ENCODE results near the gene TMEM95.
A peak's percentile ranks its signal among the peaks of the same experiment; 100 is the strongest.
"Not testable (repeated sequence)": the region's sequence is repeated elsewhere in the genome, so short reads cannot be mapped to it uniquely, and the experiment has no call there.

The TMEM95 gene

GRCh38 chr17:7363311-7363710 is 8.4 kb downstream of the TMEM95 start:
- no peak overlapping the region for H3K4me3 ChIP-seq (ENCODE audit: control insufficient read depth, low read depth, low read length)
- DNase-seq (ENCODE audit: low read depth): peak; percentile 38
- TF ChIP-seq CTCF (conservative IDR thresholded peaks at IDR 0.05; ENCODE audit: control insufficient read depth, insufficient read depth, low read depth, low read length): no peak

GRCh38 chr17:7365963-7366362 is 11.0 kb downstream of the TMEM95 start:
- DNase-seq (ENCODE audit: low read depth); H3K4me3 ChIP-seq (ENCODE audit: control insufficient read depth, low read depth, low read length): not testable (repeated sequence)

GRCh38 chr17:7367083-7367482 is 12.1 kb downstream of the TMEM95 start:
- DNase-seq (ENCODE audit: low read depth): no peak
- H3K4me3 ChIP-seq (ENCODE audit: control insufficient read depth, low read depth, low read length): no peak overlapping the region
- TF ChIP-seq CTCF (conservative IDR thresholded peaks at IDR 0.05; ENCODE audit: control insufficient read depth, insufficient read depth, low read depth, low read length): no peak

GRCh38 chr17:7367918-7368598 is 13.1 kb downstream of the TMEM95 start:
- no peak for TF ChIP-seq CTCF (conservative IDR thresholded peaks at IDR 0.05; ENCODE audit: control insufficient read depth, insufficient read depth, low read depth, low read length)
- DNase-seq (ENCODE audit: low read depth): no peak

GRCh38 chr17:7368599-7368994 is 13.6 kb downstream of the TMEM95 start:
- DNase-seq (ENCODE audit: low read depth); H3K4me3 ChIP-seq (ENCODE audit: control insufficient read depth, low read depth, low read length): not testable (repeated sequence)

More at GRCh38 chr17:7367918-7368598, 13.1 kb downstream of the TMEM95 start:
- H3K4me3 ChIP-seq (ENCODE audit: control insufficient read depth, low read depth, low read length): no peak overlapping the region

- H3K4me3 ChIP-seq (ENCODE audit: control insufficient read depth, low read depth, low read length): no peak overlapping the region
- no peak for DNase-seq (ENCODE audit: low read depth)
- no peak for TF ChIP-seq CTCF (conservative IDR thresholded peaks at IDR 0.05; ENCODE audit: control insufficient read depth, insufficient read depth, low read depth, low read length)
Observed at GRCh38 chr17:7369825-7370224, 14.9 kb downstream of the TMEM95 start.

- H3K4me3 ChIP-seq (ENCODE audit: control insufficient read depth, low read depth, low read length): no peak overlapping the region
- no peak for TF ChIP-seq CTCF (conservative IDR thresholded peaks at IDR 0.05; ENCODE audit: control insufficient read depth, insufficient read depth, low read depth, low read length)
- DNase-seq (ENCODE audit: low read depth): no peak
Observed at GRCh38 chr17:7370853-7371252, 15.9 kb downstream of the TMEM95 start.

GRCh38 chr17:7374353-7374752 is 19.4 kb downstream of the TMEM95 start:
- no peak for DNase-seq (ENCODE audit: low read depth)
- H3K4me3 ChIP-seq (ENCODE audit: control insufficient read depth, low read depth, low read length): no peak overlapping the region
- no peak for TF ChIP-seq CTCF (conservative IDR thresholded peaks at IDR 0.05; ENCODE audit: control insufficient read depth, insufficient read depth, low read depth, low read length)
